ENCODE results near the gene KDM7A.

- TF ChIP-seq CTCF (conservative IDR thresholded peaks at IDR 0.05; ENCODE audit: low read length) (no peak), EZH2phosphoT487 (IDR thresholded peaks at IDR 0.05; ENCODE audit: borderline replicate concordance, low read depth, low read length) (no peak)
Observed at GRCh38 chr7:140050100-140050499, 126.7 kb downstream of the KDM7A start.

All from OCI-LY7 (cell line).